ENCODE measurements around the gene PPP1R14D.
A peak's percentile ranks its signal among the peaks of the same experiment; 100 is the strongest.
"Not testable (repeated sequence)": the region's sequence is repeated elsewhere in the genome, so short reads cannot be mapped to it uniquely, and the experiment has no call there.

The PPP1R14D gene

GRCh38 chr15:40871749-40872617 lies 43.5 kb upstream of the PPP1R14D start:
- H3K4me3 ChIP-seq (ENCODE audit: low read depth, low read length): peak overlapping the region; percentile 61
- DNase-seq (ENCODE audit: low read depth): peak; percentile 83
- TF ChIP-seq, protein P1, sequence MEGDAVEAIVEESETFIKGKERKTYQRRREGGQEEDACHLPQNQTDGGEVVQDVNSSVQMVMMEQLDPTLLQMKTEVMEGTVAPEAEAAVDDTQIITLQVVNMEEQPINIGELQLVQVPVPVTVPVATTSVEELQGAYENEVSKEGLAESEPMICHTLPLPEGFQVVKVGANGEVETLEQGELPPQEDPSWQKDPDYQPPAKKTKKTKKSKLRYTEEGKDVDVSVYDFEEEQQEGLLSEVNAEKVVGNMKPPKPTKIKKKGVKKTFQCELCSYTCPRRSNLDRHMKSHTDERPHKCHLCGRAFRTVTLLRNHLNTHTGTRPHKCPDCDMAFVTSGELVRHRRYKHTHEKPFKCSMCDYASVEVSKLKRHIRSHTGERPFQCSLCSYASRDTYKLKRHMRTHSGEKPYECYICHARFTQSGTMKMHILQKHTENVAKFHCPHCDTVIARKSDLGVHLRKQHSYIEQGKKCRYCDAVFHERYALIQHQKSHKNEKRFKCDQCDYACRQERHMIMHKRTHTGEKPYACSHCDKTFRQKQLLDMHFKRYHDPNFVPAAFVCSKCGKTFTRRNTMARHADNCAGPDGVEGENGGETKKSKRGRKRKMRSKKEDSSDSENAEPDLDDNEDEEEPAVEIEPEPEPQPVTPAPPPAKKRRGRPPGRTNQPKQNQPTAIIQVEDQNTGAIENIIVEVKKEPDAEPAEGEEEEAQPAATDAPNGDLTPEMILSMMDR (IDR thresholded peaks at IDR 0.05; ENCODE audit: insufficient read depth, low read depth, low read length, missing control alignments): no peak

DNA sequence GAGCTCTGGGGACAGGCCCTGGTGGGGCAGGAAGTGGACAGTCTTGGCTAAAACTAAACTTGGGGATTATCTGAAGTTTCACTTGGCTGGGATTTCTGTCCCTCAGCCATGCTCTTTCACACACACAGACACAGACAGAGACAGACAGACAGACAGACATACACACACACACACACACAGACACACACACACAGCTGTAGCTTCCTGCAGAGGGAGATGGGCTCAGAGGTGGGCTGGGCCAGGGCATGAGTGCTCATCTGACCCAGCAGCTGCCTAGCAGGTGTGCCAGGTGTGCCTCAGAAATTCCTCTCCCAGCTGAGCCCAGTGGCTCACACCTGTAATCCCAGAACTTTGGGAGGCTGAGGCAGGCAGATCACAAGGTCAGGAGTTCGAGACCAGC lies 42.2 kb upstream of the PPP1R14D start:
- H3K4me3 ChIP-seq (ENCODE audit: low read depth, low read length): no peak overlapping the region; the same call in 1 of the 2 replicates
- TF ChIP-seq, protein P1 (IDR thresholded peaks at IDR 0.05; ENCODE audit: insufficient read depth, low read depth, low read length, missing control alignments): no peak

DNA sequence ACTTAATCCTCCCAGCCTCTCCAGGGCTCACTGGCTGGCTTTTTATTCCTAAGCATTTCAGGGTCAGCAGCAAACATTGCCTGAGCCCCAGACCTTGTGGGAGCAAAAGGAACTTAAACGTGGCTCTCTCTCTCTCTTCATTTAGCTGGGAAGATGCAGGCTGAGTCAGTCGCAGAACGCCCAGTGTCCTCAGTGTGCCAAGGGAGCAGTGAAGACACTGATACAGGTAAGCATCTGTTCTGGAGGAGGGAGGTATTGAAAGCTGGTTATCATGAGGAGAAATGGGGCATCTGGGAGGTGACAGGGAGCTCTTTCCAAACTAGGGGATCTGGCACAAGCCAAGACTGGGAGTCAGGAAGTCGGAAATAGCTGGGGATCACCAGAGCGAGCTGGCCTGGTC lies 41.2 kb upstream of the PPP1R14D start:
- no peak for DNase-seq (ENCODE audit: low read depth)
- TF ChIP-seq, protein P1 (IDR thresholded peaks at IDR 0.05; ENCODE audit: insufficient read depth, low read depth, low read length, missing control alignments): no peak
- no peak overlapping the region for H3K4me3 ChIP-seq (ENCODE audit: low read depth, low read length)

More for the DNA sequence above, 42.2 kb upstream of the PPP1R14D start:
- peak; percentile 52 for DNase-seq (ENCODE audit: low read depth)

DNA sequence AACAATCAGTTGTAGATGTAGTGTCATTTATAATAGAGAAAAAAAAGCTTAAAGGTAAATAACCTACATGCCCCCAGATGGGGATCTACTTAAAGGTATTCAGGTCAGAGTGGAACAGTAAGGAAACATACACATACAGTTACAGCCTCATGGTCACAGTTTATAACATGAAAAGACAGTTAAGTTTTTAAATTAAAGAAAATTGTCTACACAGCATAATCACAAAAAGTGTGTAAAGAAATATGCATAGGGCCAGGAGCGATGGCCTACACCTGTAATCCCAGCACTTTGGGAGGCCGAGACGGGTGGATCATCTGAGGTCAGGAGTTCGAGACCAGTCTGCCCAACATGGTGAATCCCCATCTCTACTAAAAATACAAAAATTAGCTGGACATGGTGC lies 38.7 kb upstream of the PPP1R14D start:
- DNase-seq (ENCODE audit: low read depth): no peak
- H3K4me3 ChIP-seq (ENCODE audit: low read depth, low read length): no peak overlapping the region
- TF ChIP-seq, protein P1 (IDR thresholded peaks at IDR 0.05; ENCODE audit: insufficient read depth, low read depth, low read length, missing control alignments): no peak

GRCh38 chr15:40863660-40864270 lies 35.3 kb upstream of the PPP1R14D start:
- no peak for DNase-seq (ENCODE audit: low read depth)
- TF ChIP-seq, protein P1 (IDR thresholded peaks at IDR 0.05; ENCODE audit: insufficient read depth, low read depth, low read length, missing control alignments): no peak
- H3K4me3 ChIP-seq (ENCODE audit: low read depth, low read length): no peak overlapping the region

GRCh38 chr15:40861147-40861546 lies 32.6 kb upstream of the PPP1R14D start:
- not testable (repeated sequence) for DNase-seq (ENCODE audit: low read depth); H3K4me3 ChIP-seq (ENCODE audit: low read depth, low read length)

DNA sequence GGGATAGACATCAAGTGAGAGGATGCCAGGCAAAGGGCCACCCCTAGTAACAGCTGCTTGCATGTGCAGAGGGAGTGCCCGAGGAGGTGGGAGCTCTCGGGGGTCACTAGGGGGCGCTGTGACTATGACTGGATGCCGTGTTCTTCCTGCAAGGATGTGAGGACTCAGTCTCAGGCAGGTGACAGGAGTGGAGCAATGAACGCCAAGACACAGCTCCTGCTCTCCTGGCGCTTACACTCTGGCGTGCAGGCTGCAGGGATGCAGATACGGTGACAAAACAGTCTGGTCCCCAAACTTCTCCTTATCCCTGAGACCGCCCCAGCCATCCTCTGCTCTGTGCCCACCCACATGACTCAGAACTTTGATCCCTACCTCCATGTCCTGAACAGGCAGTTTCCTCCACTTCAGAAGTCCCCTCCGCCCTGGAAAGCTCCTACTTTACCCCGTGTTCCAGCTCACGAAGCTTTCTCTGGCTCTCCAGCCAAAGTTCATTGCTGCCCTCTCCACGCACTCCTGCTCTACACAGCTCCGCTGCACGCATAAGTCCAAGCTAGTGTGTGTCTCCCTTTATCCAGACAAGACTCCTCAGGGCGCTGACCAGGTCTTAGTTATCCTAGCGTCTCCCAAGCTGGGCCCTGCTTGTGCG lies 30.8 kb upstream of the PPP1R14D start:
- DNase-seq (ENCODE audit: low read depth): peak; percentile 93
- H3K4me3 ChIP-seq (ENCODE audit: low read depth, low read length): no peak overlapping the region
- TF ChIP-seq, protein P1 (IDR thresholded peaks at IDR 0.05; ENCODE audit: insufficient read depth, low read depth, low read length, missing control alignments): peak; percentile 95

Data from GM12865 (cell line).